ENCODE results near the gene SLC2A4RG.

- no peak for TF ChIP-seq CTCF (conservative IDR thresholded peaks at IDR 0.05 in 1 of 2, IDR thresholded peaks at IDR 0.05 in 1 of 2; ENCODE audit: extremely low read depth in 1 of 2, insufficient read depth in 1 of 2, low read depth in 1 of 2, low read length in 2 of 2)
- TF ChIP-seq EZH2 (IDR thresholded peaks at IDR 0.05; ENCODE audit: borderline replicate concordance, low read length) = no peak
These were observed 37.4 kb upstream of the SLC2A4RG start for GRCh38 chr20:63702036-63702665.
